Suppressor macrophage treated with lipopolysaccharide for 4 hours (primary cell): Measurements from ENCODE around the gene PDLIM4.

Experiments used
- DNase-seq: peaks from one replicate; pipeline ENCODE4 v3.0.0-alpha.2; 2020

Gene PDLIM4, protein sequence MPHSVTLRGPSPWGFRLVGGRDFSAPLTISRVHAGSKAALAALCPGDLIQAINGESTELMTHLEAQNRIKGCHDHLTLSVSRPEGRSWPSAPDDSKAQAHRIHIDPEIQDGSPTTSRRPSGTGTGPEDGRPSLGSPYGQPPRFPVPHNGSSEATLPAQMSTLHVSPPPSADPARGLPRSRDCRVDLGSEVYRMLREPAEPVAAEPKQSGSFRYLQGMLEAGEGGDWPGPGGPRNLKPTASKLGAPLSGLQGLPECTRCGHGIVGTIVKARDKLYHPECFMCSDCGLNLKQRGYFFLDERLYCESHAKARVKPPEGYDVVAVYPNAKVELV

DNA sequence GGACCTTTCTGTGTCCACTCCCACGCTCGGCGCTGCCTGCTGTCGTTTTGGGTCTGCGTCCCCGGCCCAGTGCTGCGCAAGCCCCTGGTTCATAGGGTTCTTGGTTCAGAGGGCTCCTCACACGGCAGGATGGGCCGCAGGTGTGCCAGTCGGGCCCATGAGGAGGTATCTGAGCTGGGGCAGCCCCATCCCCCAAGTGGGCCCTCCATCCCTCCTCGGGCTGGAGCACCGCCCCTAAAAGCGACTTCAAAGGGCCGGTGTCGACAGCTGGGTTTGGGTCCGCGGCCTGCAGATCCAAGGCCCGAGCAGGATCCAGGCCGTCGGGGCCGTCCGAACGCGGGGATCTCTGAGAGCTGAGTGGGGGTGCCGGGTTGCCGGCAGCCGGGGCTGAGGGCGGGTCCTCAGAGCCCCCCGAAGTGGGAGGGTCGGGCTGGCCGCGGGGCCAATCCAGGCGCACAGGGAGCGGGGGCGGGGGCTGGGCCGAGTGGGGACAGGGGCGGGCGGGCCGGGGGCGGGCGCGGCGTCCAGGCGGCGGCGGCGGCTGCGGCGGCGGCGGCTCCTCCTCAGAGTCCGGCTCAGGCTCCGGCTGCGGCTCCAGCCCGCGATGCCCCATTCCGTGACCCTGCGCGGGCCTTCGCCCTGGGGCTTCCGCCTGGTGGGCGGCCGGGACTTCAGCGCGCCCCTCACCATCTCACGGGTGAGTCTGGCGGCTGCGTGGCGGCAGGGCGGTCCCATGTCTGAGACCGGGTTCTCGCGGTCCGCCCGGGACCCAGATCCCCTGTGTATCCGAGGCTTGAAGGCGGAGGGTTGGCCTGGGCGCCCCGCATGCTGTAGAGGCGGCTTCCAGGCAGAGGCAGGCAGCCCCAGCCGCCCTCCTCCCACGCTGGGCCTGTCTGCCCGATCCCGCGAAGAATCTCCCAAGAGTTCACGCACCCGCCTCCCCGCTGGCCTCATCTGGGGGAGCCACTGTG is at the start of gene PDLIM4:
PDLIM4 (plus strand) TSS at position 566 of the 971 bp plus-strand sequence; CDS start at position 605, 39 bp downstream.
- no peak for DNase-seq

DNA sequence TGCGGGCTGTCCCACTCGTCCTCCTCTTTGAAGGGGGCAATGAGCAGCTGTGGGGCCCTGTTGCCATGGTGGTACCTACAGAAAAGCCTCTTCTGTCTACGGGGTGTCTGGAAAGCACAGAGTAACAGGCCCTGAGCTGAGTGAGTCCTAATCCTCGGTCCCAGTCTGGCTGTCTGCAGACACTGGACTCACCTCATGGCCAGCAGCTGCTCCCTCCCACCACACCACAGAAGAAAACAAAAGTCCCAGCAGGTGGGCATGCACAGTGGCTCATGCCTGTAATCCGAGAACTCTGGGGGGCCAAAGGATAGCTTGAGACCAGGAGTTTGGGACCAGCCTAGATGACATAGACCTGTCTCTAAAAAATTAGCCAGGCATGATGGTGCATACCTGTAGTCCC is 49.7 kb upstream of the PDLIM4 start:
- DNase-seq = no peak

DNA sequence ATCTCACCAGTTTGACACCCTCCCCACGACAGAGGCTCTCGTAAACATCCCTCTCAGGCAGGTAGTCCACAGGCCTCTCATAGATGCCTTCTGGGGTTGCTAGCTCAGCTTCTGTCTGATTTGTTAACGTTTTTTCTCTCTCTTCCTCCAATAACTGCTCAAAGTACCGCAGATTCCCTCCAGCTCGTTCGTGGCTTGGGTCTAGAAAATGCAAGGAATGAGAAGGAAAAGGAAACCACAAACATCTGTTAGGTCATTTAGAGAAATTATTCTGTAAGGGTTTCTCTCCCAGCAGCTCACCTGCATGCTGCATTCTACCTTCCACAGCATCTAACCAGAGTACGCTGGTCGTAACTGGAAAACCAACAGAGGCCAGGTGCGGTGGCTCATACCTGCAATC is 48.4 kb upstream of the PDLIM4 start:
- DNase-seq = no peak

DNA sequence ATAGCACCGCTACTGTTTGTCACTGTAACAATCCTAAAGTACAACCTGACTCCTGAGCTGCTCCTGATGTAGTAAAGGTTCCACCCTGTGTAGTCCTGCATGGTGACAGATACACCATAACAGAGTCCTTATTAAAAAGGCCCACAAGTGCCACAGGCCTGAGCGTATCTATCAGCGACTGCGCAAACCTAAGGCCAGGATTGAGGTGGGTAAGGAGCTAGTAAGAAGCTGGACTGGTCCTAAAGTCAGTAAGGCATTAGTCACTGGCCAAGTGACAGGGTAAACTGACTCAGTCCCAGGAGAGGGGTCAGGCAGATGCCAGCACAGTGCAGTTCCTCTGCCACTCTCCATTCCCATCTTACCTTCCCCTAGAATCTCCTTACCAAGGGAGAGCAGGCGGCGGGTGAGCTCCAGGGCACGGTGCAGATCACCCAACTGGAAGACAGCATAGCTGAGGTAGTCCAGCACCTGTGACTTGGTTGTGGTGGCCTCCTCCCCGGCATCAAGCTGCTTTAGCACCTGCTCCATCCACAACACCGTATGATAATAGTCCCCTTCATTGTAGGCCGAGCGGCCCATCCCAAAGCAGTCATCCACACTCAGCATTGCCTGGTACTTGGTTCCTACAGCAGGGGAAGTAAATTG is 47.5 kb upstream of the PDLIM4 start:
- DNase-seq = no peak

DNA sequence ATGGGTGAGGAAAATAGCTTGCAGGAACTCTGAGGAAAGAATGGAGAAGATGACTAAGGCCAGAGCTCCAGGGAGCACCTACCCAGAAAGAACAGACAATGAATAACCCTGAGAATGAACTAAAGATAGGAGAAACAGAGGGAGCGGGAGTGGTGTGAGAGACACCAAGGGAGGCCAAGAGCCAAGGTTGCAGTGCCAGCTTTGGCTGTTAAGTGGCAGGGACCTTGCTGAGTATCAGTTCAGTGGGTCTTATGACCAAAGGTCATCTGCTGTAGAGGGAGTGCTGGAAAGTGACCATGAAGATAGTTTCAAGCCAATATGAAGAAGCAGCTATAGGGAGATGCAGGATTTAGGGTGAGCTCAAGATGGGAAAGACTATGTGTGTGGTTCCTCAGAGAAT is 46.6 kb upstream of the PDLIM4 start:
- DNase-seq = no peak

DNA sequence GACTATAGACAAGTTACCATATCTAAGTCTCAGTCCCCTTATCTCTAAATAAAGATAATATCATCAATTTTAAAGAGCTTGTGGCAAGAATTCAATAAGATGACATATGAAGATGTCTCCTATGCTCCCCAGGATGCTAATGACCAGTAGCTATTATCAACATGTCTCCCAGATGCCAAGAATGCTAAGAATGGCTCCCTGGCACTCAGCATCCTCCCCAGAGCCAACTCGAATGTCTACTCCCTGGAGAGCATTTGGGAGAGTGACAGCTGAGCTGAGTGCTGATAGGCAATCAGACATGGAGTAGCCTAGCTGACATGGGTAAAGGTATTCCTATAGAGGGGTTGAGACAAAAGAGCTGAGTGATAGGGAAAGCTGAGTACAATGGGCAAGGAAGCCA is 45.7 kb upstream of the PDLIM4 start:
- DNase-seq = no peak

DNA sequence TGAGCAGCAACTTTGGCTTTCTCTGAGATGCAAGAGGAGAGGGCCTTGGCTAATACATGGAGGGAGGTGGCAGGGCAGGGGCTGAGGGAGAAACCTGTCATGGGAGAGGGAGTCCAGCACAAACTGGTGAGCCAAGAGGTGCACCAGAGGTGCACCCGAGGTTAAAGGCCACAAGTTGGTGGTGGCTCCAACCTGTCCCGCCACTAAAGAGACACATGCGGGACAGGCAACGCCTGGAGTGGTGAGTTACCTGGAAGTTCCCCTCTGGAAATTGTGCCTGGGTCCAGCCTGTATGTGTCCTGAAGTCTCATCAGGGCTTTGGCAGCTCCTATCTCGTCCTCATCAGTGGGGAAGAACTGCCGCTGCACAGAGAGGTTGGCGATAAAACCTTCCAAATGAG is 43.8 kb upstream of the PDLIM4 start:
- DNase-seq = no peak

DNA sequence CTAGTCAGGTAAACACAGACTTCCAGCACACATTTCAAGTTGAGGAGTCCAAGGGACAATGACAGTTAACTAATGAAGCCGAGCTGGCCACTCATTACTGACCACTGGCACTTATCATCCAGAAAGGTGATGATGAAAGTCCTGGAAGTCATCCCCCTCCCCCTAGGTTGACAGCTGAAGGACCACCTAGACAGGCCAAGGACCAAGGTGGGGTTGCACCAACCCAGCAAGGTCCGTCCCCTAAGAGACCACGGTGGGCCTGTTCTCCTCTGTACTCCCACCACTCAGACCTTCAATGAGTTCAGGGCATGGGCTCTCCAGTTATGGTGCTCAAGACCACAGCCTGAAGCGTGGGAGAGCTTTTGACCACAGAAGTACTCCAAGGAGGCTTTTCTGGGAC is 43.0 kb upstream of the PDLIM4 start:
- no peak for DNase-seq

DNA sequence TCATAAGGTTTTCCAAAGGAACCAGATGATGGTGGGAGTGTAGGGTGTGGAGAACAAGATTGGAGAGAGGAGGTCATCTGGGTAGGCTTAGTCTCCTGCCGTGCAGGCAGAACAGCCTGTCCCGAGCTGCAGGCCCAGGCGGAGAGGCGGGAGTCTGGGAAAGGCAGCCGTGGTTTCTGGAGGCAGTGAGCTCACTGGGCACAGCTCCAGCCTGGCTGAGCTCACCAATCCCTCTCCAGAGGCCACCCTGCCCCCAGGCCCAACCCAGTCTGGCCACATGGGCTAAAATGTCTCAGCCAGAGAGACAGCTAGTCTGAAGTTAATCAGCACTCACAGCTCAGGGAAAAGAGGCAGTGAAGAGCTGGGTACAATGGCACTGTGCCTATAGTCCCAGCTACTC is 42.2 kb upstream of the PDLIM4 start:
- DNase-seq = no peak

DNA sequence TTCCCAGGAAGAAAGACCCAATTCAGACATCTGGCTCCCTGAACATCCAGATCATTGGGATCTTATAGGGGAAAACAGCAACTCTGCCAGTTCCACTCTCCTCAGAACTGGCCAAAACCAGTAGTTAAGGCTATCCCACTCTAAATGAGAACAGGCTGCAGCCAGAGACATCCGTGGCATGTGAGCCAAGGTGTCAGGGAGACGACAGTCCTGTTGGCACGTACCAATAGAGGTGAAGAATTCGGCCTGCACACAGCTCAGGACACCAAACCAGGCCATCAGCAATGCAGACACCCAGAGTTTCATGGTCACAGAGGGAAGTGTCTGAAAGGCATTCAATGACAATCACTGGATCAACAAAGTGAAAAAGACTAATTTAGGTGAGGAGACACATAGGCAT is 39.2 kb upstream of the PDLIM4 start:
- DNase-seq = no peak

DNA sequence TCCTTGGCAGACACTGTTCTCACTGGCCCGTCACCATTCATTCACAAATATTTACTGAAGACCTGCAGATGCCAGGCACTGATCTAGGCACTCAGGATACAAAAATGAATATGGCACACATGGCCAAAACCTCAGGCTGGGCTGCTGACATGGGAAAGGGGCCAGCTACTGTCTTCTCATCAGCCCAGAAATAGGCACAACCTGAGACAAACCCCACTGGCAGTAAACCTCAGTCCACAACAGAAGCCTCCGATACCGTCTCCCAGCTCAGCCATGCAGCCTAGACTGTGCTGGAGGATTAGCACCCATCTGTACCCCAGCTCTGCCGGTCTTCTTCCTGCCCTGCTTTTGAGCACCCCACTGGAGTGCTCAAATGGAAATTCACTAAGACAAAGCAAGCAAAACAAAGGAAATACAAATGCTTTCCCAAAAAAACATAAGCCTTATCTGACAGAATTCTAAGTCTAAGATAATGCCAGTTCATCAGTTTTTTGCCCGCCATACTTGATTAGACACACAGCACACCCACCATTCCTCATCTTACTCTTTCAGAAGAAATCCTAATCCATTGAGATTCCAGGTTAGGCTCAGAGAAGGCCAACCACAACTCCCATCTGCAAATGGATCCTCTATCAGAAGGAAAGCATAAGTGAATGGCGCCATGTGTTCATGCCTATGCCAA is 38.1 kb upstream of the PDLIM4 start:
- DNase-seq = no peak

DNA sequence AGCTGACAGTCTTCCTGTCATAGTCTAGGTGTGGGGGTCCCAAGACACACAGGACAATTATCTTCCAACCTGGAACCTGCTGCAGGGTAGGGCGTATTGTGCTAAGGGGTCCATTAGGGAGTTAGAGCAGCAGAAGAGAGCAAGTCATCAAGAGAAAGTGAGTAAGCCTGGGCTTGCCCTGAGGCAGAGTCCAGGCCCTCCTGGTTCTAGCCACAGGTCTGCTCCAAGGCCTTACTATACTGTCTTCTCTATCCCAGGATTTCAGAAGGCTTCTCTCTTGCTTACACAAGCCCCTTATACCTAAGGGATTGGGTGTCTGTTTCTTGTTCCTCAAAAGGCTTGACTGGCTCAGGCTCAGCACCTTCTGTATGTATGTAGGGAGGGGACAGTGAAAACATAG is 37.5 kb upstream of the PDLIM4 start:
- DNase-seq = no peak

DNA sequence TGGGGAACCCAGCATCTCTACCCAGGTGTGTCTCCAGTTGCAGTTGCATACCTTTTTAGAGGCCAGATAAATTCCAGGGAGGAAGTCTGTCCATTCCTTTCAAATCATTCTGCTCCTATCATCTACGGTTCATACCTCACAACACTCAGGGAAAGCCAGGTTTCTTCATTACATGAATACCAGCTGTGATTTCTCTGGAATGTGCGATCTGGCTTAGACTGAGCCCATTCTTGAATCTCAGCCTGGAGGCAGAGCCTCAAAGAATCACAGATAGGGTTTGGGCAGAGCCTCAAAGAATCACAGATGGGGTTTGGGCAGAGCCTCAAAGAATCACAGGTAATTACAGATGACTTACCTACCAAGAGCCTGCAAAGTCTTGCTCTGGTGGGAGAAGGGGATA is 37.0 kb upstream of the PDLIM4 start:
- DNase-seq = no peak

DNA sequence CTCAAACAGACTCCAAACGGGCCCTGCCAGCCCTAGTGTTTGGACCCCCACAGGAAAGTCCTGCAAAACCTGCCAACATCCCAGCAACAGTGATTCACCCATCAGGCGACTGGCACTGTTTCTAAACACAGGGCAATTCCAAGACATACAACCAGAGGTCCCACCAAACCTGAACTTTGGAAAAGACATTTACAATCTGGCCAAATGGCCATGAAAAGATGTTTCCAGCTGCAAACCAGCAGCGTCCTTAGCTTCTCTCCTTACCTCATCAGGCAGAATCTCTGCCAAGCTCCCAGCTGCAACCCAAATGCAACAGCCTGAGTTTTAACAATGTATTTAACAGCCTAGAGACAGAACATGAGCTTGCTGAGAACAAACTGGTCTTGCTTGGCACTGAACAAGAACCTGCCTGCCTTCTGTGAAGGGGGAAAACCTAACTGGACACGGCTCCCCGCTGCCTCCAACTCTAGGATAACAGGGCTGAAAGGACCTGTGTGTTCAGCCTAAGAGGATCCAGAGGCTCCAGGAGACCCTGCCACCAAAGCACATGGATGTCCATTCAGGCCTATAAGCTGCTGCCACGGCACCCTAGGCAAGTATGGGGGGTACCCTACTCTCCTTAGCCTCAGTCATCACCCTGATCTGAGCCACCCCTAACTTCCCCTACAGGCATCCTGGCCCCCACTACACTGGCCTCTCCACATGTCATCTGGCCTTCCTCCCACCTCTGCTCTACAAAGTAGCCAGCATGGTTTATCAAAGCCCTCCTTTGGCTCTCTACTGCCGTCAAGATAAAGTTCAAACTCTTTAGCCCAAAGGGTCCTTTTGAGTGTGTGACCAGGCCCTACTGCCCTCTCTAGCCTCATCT is 35.5 kb upstream of the PDLIM4 start:
- no peak for DNase-seq

DNA sequence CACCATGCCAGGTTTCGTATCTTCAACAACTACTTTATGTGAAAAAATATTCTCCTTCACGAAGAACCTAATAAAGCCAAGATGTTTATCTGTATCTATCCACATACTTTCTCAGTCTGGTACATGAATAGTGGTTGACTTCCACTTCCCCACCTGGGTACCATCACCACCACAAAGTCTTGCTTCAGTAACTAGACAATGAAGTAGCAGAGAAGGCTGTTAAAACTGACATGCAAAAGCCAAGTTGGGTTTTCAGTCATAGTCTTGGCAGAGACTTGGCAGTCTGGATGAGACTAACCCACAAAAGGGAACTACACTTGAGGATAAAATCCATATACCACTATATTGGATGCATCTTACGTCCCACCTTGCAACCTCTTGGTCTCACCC is 34.9 kb upstream of the PDLIM4 start:
- DNase-seq = no peak

DNA sequence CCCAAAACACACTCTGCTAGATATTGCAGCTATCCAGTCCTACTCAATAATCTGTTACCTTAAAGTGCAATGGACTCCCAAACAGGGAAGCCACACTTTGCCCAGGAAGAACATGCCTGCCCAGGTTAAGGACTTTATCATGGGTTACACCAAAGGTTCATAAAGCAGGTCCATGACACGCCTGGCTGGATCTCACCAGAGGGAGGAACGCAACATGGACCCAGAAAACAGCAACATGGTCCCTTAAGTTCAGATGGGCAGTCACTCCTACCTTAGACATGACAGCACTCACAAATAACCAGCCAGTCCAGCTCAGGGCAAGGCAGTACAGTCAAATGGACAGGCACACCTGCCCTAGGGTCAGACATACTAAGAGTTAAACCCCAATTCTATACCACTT is 33.6 kb upstream of the PDLIM4 start:
- DNase-seq = no peak

DNA sequence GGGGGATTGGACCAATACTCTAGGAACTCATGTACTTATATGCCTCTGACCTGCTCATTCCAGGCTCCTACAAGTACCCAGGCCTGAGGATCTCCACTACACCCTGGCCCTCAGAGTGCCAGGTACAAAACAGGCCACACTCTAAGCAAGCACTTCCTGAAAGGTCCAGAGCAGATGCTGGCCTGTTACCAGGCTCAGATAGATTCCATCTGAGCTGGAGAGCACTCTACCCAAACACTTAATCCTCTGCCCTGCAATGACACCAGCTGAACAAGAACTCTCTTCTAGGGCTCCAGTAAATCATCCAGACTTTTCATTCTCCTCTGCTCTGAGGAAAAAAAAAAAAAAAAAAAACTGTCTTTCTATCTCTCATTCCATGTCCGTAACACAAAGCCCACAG is 32.8 kb upstream of the PDLIM4 start:
- DNase-seq = no peak

DNA sequence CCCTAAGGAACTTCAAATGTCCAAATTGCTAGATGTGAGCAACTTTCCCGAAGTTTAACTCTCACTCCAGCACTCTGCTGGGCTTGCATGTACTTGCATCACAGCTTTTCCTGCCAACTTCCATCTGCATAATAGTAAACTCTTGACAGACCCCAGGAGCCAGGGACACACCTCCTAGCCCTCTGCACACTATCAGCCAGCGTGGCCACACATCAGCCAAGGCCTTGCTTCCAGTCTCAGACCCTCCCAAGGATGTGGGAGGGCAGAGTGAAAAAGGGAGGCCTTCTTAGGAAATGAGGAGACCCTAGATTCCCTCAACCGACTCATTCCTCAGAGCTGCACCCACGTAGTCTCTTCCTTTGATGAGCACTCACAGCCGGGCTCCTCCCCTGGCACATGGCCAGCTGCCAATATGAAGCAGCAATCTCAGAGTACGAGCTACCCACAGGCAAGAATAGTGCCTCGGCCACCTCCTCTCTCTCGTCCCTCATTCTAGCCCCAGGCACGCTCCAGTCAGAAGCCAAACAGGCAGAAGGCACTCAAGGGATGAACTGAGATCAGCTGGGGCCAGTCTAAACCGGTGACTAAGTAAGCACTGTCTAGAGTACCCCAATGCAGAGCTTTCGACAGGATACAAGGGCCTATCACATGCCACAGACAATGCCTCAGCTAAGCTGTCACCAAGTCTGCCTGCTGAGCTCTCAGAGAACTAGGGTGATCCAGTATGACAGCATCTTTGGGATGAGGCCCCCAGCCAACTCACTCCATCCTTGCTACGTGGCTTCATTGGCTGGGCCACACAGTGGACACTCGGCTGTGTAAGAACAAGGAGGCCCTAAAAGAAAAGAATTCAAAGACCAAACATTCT is 32.1 kb upstream of the PDLIM4 start:
- peak; percentile 36 for DNase-seq

DNA sequence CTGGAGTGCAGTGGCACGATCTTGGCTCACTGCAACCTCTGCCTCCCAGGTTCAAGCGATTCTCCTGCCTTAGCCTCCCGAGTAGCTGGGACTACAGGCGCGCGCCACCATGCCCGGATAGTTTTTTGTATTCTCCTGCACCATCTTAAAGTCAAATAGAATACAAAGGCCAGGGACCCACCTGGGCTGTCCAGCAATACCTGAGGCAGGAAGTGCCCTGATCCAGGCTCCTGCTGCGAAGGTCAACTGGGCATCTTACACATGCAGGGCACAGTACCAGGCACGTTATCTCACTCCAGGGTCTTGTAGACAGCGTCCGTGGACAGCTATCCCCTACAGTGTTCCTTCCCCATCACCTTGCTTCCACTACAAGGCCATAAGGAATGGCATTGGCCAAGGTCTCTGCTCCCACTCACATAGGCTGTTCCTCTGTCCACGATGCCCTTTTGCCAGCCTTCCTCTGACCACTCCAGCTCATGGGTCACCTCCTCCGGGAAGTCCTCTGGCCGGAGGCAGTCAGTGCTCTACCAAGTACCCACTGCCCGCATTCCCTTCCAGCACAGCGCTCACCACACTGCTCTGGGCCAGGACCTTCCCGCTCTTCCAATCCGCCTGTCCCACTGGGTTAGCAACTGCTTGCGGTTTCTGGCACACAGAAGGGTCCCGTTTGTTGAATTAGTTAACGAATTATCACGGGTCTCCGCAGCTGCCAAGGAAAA is 30.8 kb upstream of the PDLIM4 start:
- DNase-seq = no peak

DNA sequence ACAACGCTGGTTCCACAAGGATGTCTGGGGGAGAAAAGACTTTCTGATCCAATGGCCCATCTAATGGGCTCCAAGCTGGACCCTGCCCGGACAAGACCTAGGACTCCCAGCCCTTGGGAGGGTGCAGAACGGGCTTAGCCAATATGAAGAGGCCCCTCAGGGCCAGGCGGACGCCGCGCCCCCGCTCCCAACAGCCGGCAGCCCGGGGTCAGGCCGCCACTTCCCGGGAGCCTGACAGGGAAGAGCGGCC is 30.3 kb upstream of the PDLIM4 start:
- DNase-seq = no peak
